Measurements from ENCODE around the gene OPA1. TPM values are rescaled to one million over a fixed set of nuclear protein-coding genes. Genes with fewer than 3 reads are reported as not detected.

Gene OPA1
- total RNA-seq, 4 donors from 2014 or later, result 45.3 to 78.8 (median 48.7) TPM

DNA sequence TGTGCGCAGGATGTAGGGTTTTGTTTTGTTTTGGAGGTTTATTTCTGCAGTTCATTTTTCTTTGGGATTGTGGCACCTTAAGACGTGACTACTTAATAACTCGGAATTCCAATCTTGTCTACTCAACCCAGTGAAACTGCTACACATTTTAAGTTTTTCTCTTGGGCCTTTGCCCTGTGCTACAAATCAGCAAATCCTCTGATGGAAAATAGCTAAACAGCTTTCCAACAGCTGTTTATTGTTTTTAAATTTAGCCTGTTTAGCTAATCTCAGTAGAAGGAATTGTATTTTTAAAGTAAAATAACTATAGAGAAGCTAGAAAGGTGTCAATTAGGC, 48.4 kb downstream of the OPA1 start:
- no peak for DNase-seq
- TF ChIP-seq, protein P1, sequence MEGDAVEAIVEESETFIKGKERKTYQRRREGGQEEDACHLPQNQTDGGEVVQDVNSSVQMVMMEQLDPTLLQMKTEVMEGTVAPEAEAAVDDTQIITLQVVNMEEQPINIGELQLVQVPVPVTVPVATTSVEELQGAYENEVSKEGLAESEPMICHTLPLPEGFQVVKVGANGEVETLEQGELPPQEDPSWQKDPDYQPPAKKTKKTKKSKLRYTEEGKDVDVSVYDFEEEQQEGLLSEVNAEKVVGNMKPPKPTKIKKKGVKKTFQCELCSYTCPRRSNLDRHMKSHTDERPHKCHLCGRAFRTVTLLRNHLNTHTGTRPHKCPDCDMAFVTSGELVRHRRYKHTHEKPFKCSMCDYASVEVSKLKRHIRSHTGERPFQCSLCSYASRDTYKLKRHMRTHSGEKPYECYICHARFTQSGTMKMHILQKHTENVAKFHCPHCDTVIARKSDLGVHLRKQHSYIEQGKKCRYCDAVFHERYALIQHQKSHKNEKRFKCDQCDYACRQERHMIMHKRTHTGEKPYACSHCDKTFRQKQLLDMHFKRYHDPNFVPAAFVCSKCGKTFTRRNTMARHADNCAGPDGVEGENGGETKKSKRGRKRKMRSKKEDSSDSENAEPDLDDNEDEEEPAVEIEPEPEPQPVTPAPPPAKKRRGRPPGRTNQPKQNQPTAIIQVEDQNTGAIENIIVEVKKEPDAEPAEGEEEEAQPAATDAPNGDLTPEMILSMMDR (IDR thresholded peaks at IDR 0.05), result no peak
- no peak for TF ChIP-seq POLR2A (IDR thresholded peaks at IDR 0.05)
- 91 to 93% methylated on average over 3 of the region's 3 CpGs for WGBS, 2 donors
- no peaks in the 10 kb centered on the region for H3K9me3 ChIP-seq
- intact Hi-C loops (cut with DNase I), result no loop called here
- H3K27me3 ChIP-seq, result no peaks in the 10 kb centered on the region
- H3K4me1 ChIP-seq, result peaks cover 10 to 11% of the 10 kb centered on the region in 2 donors
- H3K36me3 ChIP-seq, result peaks cover 4 to 7% of the 10 kb centered on the region in 2 donors
- no peak overlapping the region for H3K27ac ChIP-seq
- no peak overlapping the region for H3K4me3 ChIP-seq (replicated peaks in 1 of 3)

DNA sequence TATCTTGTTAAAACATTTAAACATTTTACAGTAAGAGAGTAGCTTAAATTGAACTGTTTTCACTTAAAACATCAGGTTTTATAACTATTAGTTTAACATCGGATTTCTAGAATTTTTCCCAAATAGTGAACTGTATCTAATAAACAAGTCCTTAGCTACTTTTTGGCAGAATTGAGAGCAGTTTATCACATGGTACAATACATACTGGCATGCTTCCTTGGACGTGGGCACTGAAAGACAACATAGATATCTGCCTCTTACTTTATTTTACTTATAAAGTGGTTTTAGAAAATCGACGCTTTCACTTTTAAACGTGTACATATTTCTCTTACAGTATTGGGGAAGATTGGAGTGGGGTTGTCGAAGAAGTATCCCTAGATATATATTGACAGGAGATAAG, 52.8 kb downstream of the OPA1 start:
- no peaks in the 10 kb centered on the region for H3K9me3 ChIP-seq

DNA sequence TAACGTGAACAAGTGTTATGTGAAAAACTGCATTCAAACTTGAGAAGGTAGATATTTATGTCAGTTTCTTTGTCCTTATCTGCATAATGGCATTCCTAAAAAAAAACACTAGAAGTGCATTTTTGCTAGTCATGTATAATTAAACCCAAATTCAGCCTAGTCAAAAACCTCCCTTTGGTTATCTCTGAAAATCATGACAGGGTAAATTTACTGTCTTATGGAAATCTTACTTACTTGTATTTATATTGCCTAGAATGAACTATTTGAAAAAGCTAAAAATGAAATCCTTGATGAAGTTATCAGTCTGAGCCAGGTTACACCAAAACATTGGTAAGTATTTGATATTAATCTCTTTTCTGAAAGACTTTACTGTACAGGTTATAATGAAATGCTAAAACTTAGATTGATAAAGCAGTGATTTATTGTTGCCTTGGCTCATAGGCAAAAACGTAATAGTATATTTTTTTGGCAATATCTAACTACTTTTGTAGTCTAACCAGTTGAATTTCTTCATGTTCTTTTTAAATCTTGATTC, 55.6 kb downstream of the OPA1 start:
- Histone ChIP-seq H3K27me3 (no peaks in the 10 kb centered on the region), H3K36me3 (peaks cover 8 to 13% of the 10 kb centered on the region in 2 donors), H3K4me3 (replicated peaks in 1 of 3) (no peak overlapping the region), H3K9me3 (no peaks in the 10 kb centered on the region), H3K4me1 (peaks cover 10 to 11% of the 10 kb centered on the region in 2 donors), H3K27ac (no peak overlapping the region)
- no peak for TF ChIP-seq POLR2A (IDR thresholded peaks at IDR 0.05)
- TF ChIP-seq, protein P1 (IDR thresholded peaks at IDR 0.05), result no peak
- WGBS, 2 donors, result 86 to 88% methylated on average over 2 of the region's 2 CpGs
- intact Hi-C loops (cut with DNase I), result no loop called here
- DNase-seq, result no peak

More for the DNA sequence above, 52.8 kb downstream of the OPA1 start:
- no peak overlapping the region for H3K27ac ChIP-seq
- TF ChIP-seq, protein P1 (IDR thresholded peaks at IDR 0.05), result no peak
- no peak for TF ChIP-seq POLR2A (IDR thresholded peaks at IDR 0.05)
- H3K27me3 ChIP-seq, result no peaks in the 10 kb centered on the region
- H3K4me3 ChIP-seq (replicated peaks in 1 of 3), result no peak overlapping the region
- intact Hi-C loops (cut with DNase I), result no loop called here
- H3K36me3 ChIP-seq, result peaks cover 8 to 13% of the 10 kb centered on the region in 2 donors
- peaks cover 10 to 11% of the 10 kb centered on the region in 2 donors for H3K4me1 ChIP-seq
- 76 to 87% methylated on average over 6 of the region's 6 CpGs for WGBS, 2 donors
- no peak for DNase-seq

DNA sequence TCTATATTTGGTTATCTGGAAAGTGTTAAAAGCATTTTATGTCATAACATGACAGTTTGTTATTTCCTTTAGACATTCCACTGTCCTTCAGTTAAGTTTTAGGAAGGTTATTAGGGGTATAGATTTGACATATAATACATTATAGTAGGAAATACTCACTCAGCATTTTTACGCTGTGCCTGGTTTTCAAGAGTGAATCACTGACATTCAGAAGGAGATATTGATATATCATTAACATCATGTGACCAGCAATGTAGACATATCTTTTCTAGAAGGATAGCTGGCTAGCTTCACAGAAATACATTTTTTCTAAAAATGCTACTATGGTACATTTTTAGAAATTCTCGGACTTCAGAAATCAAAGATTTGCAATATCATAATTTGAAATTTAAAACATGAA, 57.6 kb downstream of the OPA1 start:
- intact Hi-C loops (cut with DNase I), result no loop called here

DNA sequence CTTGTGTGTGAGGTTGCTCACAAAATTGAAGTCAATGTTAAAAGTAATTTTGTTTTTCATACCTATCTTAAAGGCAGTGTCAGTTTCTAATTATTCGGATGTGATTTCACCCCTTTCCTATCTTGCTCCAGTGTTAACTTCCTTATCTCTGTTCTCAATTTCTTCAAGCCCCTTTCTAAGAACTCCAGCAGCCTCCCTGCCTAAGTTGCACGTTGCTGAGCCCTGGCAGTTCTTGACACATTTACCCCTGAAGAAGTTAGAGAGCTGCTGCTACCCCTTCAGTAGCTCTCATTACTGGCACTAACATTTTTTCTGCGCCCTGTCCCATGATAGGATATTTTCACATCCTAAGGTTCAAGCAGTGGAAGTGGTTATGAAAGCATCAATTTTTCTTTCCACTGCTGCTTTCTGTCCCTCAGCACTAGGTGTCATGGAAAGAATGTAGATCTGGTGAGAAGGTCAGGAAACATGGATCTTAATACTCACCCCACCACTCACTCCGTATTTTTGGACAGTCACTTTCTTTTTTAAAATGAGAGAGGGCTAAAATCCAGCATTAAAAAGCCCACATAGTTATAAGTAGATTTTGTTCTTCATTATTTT, 62.9 kb downstream of the OPA1 start:
- Histone ChIP-seq H3K9me3 (no peaks in the 10 kb centered on the region), H3K27ac (no peak overlapping the region), H3K36me3 (peaks cover 12 to 26% of the 10 kb centered on the region in 2 donors), H3K27me3 (no peaks in the 10 kb centered on the region), H3K4me1 (no peaks in the 10 kb centered on the region), H3K4me3 (replicated peaks in 1 of 3) (no peak overlapping the region)
- TF ChIP-seq POLR2A (IDR thresholded peaks at IDR 0.05), result no peak
- TF ChIP-seq, protein P1 (IDR thresholded peaks at IDR 0.05), result no peak
- no peak for DNase-seq
- intact Hi-C loops (cut with DNase I), result no loop called here
- 74 to 76% methylated on average over 4 of the region's 4 CpGs for WGBS, 2 donors

More for the DNA sequence above, 57.6 kb downstream of the OPA1 start:
- no peaks in the 10 kb centered on the region for H3K9me3 ChIP-seq
- peaks cover 2 to 3% of the 10 kb centered on the region in 2 donors for H3K4me1 ChIP-seq
- no peaks in the 10 kb centered on the region for H3K27me3 ChIP-seq
- no peak for TF ChIP-seq POLR2A (IDR thresholded peaks at IDR 0.05)
- TF ChIP-seq, protein P1 (IDR thresholded peaks at IDR 0.05), result no peak
- peaks cover 14 to 19% of the 10 kb centered on the region in 2 donors for H3K36me3 ChIP-seq
- 98% methylated on average over 2 of the region's 2 CpGs for WGBS, 2 donors
- H3K4me3 ChIP-seq (replicated peaks in 1 of 3), result no peak overlapping the region
- DNase-seq, result no peak
- H3K27ac ChIP-seq, result no peak overlapping the region

All from thyroid gland (tissue), 4 donors.